NCI-H82 (cell line): ENCODE results near the gene FUT1.
"Not testable (repeated sequence)": the region's sequence is repeated elsewhere in the genome, so short reads cannot be mapped to it uniquely, and the experiment has no call there.

Experiments
- DNase-seq: peaks from one replicate; lab custom pipeline; 2025; lab: John Stamatoyannopoulos, UW

The FUT1 gene

GRCh38 chr19:48768994-48769713, 16.7 kb upstream of the FUT1 start:
- no peak for DNase-seq

GRCh38 chr19:48768171-48768753, 15.8 kb upstream of the FUT1 start:
- DNase-seq = not testable (repeated sequence)

GRCh38 chr19:48765816-48766215, 13.4 kb upstream of the FUT1 start:
- not testable (repeated sequence) for DNase-seq

GRCh38 chr19:48760504-48761205, 8.2 kb upstream of the FUT1 start:
- no peak for DNase-seq

GRCh38 chr19:48757741-48758144, 5.3 kb upstream of the FUT1 start:
- no peak for DNase-seq

- DNase-seq = no peak
These were observed 4.7 kb upstream of the FUT1 start for GRCh38 chr19:48757089-48757675.

- DNase-seq = no peak
These were observed 4.2 kb upstream of the FUT1 start for GRCh38 chr19:48756686-48757085.

GRCh38 chr19:48756212-48756611, 3.8 kb upstream of the FUT1 start:
- no peak for DNase-seq

GRCh38 chr19:48755787-48756186, 3.3 kb upstream of the FUT1 start:
- no peak for DNase-seq

GRCh38 chr19:48755084-48755641, 2.7 kb upstream of the FUT1 start, which contains the start of gene FGF21:
Gene FGF21, plus strand, starts transcription at chr19:48755524. Its CDS starts 713 bp downstream, at chr19:48756237.
- DNase-seq = no peak

- DNase-seq = no peak
These were observed 471 bp downstream of the FUT1 start for GRCh38 chr19:48751845-48752495.

GRCh38 chr19:48750771-48751504, 1.5 kb downstream of the FUT1 start:
- no peak for DNase-seq

- DNase-seq = no peak
These were observed 2.1 kb downstream of the FUT1 start for GRCh38 chr19:48750351-48750750.

- no peak for DNase-seq
These were observed 2.8 kb downstream of the FUT1 start for GRCh38 chr19:48749571-48750198.

GRCh38 chr19:48746738-48747575, 5.5 kb downstream of the FUT1 start, which contains the start of gene IZUMO1:
Gene IZUMO1, minus strand, starts transcription at chr19:48746909. Its CDS starts 1,050 bp downstream, at chr19:48745859.
- peak; percentile 96 for DNase-seq

GRCh38 chr19:48746110-48746509, 6.3 kb downstream of the FUT1 start:
- DNase-seq = no peak

GRCh38 chr19:48745208-48745995, 7.0 kb downstream of the FUT1 start:
- peak; percentile 90 for DNase-seq

- DNase-seq = no peak
These were observed 10.3 kb downstream of the FUT1 start for GRCh38 chr19:48742096-48742495.
